Right lobe of liver (tissue), 4 donors: ENCODE results near the gene FOXP4.

Experiments used
- CTCF ChIP-seq, 4 donors: fragments of 200-600 bp in 3 of 4; fragments of 450-650 bp in 1 of 4; IDR thresholded peaks; one replicate each; pipeline versions ENCODE4 v1.5.1 to v1.8.0; 2016 to 2022; ENCODE audit warnings: antibody characterized with exemption in 4 of 4, mild to moderate bottlenecking in 2 of 4
- POLR2A ChIP-seq: fragments of 450-650 bp; IDR thresholded peaks from one replicate; pipeline ENCODE4 v1.6.1; 2017; ENCODE audit warnings: antibody characterized with exemption, mild to moderate bottlenecking
- donor health status: DM: no; HTN: no; CAD: no.
- donor health status: DM: no; HTN: no; CAD: no.
- donor health status: DM: no; HTN: yes; CAD: no.

- TF ChIP-seq CTCF (IDR thresholded peaks at IDR 0.05), result no peak
- no peak for TF ChIP-seq POLR2A
Measured at GRCh38 chr6:41589636-41590622, 43.7 kb downstream of the FOXP4 start.
